Ishikawa (cell line): ENCODE measurements around the gene MIX23.

Experiments
- CEBPB ChIP-seq: IDR thresholded peaks from 2 replicates; pipeline ENCODE4 v1.6.1; 2012
- CREB1 ChIP-seq: IDR thresholded peaks from 2 replicates; pipeline ENCODE4 v1.6.1; 2012; ENCODE audit warnings: low read depth
- EGR1 ChIP-seq: IDR thresholded peaks from 2 replicates; pipeline ENCODE4 v1.6.1; 2012
- EP300 ChIP-seq: IDR thresholded peaks from 2 replicates; pipeline ENCODE4 v1.6.1; 2012; ENCODE audit warnings: borderline replicate concordance
- FOXM1 ChIP-seq: IDR thresholded peaks from 2 replicates; pipeline ENCODE4 v1.6.1; 2012; ENCODE audit warnings: low read depth, borderline replicate concordance
- NFIC ChIP-seq: IDR thresholded peaks from 2 replicates; pipeline ENCODE4 v1.6.1; 2012
- RAD21 ChIP-seq: IDR thresholded peaks from 2 replicates; pipeline ENCODE4 v1.6.1; 2012; ENCODE audit warnings: low read depth
- TAF1 ChIP-seq: IDR thresholded peaks from 2 replicates; pipeline ENCODE4 v1.6.1; 2012; ENCODE audit warnings: low read depth, mild to moderate bottlenecking
- YY1 ChIP-seq: IDR thresholded peaks from 2 replicates; pipeline ENCODE4 v1.6.1; 2012; ENCODE audit warnings: low read depth
- TF ChIP-seq, protein P1 (sequence below): IDR thresholded peaks from 2 replicates; pipeline ENCODE4 v1.6.1; 2012
- TF ChIP-seq, protein P2 (sequence below): IDR thresholded peaks from 2 replicates; pipeline ENCODE4 v1.6.1; 2012; ENCODE audit warnings: low read depth, mild to moderate bottlenecking

DNA sequence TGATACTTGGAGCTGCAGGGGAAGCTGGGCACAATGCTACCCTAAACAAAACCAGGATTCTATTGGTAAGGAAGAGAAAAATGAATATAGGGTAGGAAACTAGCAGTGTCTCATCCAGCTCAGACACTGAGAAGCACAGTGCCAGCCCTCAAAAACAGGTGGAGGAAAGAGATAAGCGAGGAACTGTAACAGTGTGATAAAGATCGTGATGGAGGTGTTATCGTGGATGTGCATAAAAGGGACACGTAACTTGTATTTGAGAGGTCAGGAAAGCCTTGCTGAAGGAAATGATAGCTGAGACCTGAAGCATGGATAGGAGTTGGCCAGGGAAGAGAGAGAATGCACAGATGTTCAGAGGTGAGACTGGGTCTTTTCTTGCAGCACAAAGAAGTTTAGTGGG lies 27.4 kb downstream of the MIX23 start:
- TF ChIP-seq RAD21 (no peak), NFIC (no peak), EGR1 (no peak), FOXM1 (no peak), CREB1 (no peak), EP300 (no peak), YY1 (no peak), TAF1 (no peak), CEBPB (no peak)
- TF ChIP-seq, protein P1, sequence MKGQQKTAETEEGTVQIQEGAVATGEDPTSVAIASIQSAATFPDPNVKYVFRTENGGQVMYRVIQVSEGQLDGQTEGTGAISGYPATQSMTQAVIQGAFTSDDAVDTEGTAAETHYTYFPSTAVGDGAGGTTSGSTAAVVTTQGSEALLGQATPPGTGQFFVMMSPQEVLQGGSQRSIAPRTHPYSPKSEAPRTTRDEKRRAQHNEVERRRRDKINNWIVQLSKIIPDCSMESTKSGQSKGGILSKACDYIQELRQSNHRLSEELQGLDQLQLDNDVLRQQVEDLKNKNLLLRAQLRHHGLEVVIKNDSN: no peak
- TF ChIP-seq, protein P2, sequence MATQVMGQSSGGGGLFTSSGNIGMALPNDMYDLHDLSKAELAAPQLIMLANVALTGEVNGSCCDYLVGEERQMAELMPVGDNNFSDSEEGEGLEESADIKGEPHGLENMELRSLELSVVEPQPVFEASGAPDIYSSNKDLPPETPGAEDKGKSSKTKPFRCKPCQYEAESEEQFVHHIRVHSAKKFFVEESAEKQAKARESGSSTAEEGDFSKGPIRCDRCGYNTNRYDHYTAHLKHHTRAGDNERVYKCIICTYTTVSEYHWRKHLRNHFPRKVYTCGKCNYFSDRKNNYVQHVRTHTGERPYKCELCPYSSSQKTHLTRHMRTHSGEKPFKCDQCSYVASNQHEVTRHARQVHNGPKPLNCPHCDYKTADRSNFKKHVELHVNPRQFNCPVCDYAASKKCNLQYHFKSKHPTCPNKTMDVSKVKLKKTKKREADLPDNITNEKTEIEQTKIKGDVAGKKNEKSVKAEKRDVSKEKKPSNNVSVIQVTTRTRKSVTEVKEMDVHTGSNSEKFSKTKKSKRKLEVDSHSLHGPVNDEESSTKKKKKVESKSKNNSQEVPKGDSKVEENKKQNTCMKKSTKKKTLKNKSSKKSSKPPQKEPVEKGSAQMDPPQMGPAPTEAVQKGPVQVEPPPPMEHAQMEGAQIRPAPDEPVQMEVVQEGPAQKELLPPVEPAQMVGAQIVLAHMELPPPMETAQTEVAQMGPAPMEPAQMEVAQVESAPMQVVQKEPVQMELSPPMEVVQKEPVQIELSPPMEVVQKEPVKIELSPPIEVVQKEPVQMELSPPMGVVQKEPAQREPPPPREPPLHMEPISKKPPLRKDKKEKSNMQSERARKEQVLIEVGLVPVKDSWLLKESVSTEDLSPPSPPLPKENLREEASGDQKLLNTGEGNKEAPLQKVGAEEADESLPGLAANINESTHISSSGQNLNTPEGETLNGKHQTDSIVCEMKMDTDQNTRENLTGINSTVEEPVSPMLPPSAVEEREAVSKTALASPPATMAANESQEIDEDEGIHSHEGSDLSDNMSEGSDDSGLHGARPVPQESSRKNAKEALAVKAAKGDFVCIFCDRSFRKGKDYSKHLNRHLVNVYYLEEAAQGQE: no peak
